Measurements from ENCODE around the gene ZEB1. TPM values are rescaled to one million over a fixed set of nuclear protein-coding genes. Genes with fewer than 3 reads are reported as not detected.

The ZEB1 gene
- total and polyA plus RNA-seq, 2 of the 8 experiments (the other 6 are each of a cell fraction or from before 2014, with no cell fraction given): 0.08 to 0.15 TPM

DNA sequence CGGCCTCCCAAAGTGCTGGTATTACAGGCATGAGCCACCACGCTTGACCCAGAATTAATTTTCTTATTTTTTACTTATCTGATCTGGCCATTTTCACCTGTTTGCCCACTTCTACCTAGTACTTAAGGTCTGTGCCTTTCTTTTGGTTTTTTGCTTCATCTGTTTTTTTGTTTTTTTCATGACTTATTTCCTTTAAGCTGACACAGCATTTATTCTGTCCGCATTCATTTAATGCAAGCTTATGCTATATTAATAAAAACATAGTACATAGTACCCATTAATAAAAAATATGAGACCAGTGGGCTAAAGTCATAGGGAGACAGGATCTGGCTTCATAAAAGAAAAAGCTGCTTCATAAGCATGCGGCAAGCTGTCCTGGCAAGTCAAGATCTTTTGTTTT lies 205.4 kb downstream of the ZEB1 start:
- H2BK12ac ChIP-seq (ENCODE audit: low read depth, low read length): no peak overlapping the region
- H3K79me2 ChIP-seq (ENCODE audit: control insufficient read depth in 1 of 2, insufficient read depth in 2 of 2, low read length in 2 of 2): no peaks in the 10 kb centered on the region
- no peak overlapping the region for H3K4ac ChIP-seq (replicated peaks; ENCODE audit: insufficient read length, low read depth, low read length)
- no peak overlapping the region for H4K91ac ChIP-seq (replicated peaks; ENCODE audit: insufficient read length, low read length)
- no peak for DNase-seq (ENCODE audit: low read depth in 1 of 2, low spot score in 2 of 2)
- no peak overlapping the region for H3K23ac ChIP-seq (ENCODE audit: insufficient read length)
- no peaks in the 10 kb centered on the region for H4K20me1 ChIP-seq (replicated peaks in 1 of 2; ENCODE audit: control insufficient read depth in 1 of 2, insufficient read depth in 2 of 2, low read length in 2 of 2)
- H3K23me2 ChIP-seq (ENCODE audit: low read depth, low read length): no peaks in the 10 kb centered on the region
- H2AFZ ChIP-seq (ENCODE audit: low read length): no peak overlapping the region
- no peak overlapping the region for H4K5ac ChIP-seq (ENCODE audit: insufficient read length, low read depth, low read length)
- H3K27me3 ChIP-seq (replicated peaks in 1 of 4; ENCODE audit: control insufficient read depth in 3 of 4, extremely low read depth in 1 of 4, insufficient read depth in 3 of 4, low read length in 3 of 4): peaks cover 0 to 1% (median 0%) of the 10 kb centered on the region in 4 experiments; a peak in 1 of 7 replicates
- TF ChIP-seq ZNF274 (IDR thresholded peaks at IDR 0.05; ENCODE audit: borderline replicate concordance, extremely low read depth, low read length): no peak
- TF ChIP-seq CBX5 (IDR thresholded peaks at IDR 0.05; ENCODE audit: low read depth, low read length): no peak
- TF ChIP-seq EP300 (IDR thresholded peaks at IDR 0.05; ENCODE audit: borderline replicate concordance in 1 of 2, low read depth in 2 of 2, low read length in 2 of 2): no peak
- peak; percentile 76; the same call in 1 of the 2 replicates for TF ChIP-seq MAFK (IDR thresholded peaks at IDR 0.05; ENCODE audit: low read depth, low read length)
- TF ChIP-seq SP4 (IDR thresholded peaks at IDR 0.05; ENCODE audit: low read length): no peak
- TF ChIP-seq SRF (IDR thresholded peaks at IDR 0.05; ENCODE audit: low read depth, low read length): no peak
- TF ChIP-seq CEBPB (IDR thresholded peaks at IDR 0.05; ENCODE audit: low read depth, low read length): no peak
- 0 out of 2 replicates have a peak overlapping the region, but pooled peaks have one; percentile 62 for H4K8ac ChIP-seq (ENCODE audit: extremely low read depth, insufficient read depth, low read length)
- no peak for FAIRE-seq
- no peak overlapping the region for H3K56ac ChIP-seq (replicated peaks; ENCODE audit: insufficient read length, low read depth, low read length)
- no peak overlapping the region for H3K4me3 ChIP-seq (ENCODE audit: extremely low read depth in 1 of 4, insufficient read depth in 2 of 4, low read depth in 3 of 4, low read length in 4 of 4)
- H3K14ac ChIP-seq (ENCODE audit: insufficient read length): no peak overlapping the region
- H3K9ac ChIP-seq (replicated peaks in 1 of 4; ENCODE audit: extremely low read depth in 1 of 4, low read depth in 3 of 4, low read length in 3 of 4): no peak overlapping the region
- no peak overlapping the region for H2BK5ac ChIP-seq (ENCODE audit: low read depth, low read length)
- H2BK15ac ChIP-seq (ENCODE audit: low read length): no peak overlapping the region
- H2BK20ac ChIP-seq (ENCODE audit: low read length): no peak overlapping the region
- no peak overlapping the region for H3K27ac ChIP-seq (ENCODE audit: low read depth, low read length)
- no peaks in the 10 kb centered on the region for H3K36me3 ChIP-seq (ENCODE audit: control insufficient read depth in 2 of 4, insufficient read depth in 4 of 4, low read length in 3 of 4)
- H2BK120ac ChIP-seq (replicated peaks; ENCODE audit: low read depth, low read length): no peak overlapping the region
- POLR2A ChIA-PET (ENCODE audit: partially characterized antibody): no interaction called here
- H3K9me3 ChIP-seq (ENCODE audit: insufficient read depth in 2 of 2, low read depth in 1 of 2, low read length in 1 of 2): no peaks in the 10 kb centered on the region
- no peak overlapping the region for H2AK5ac ChIP-seq (ENCODE audit: low read depth, low read length)
- H3K4me1 ChIP-seq (replicated peaks in 1 of 4; ENCODE audit: control insufficient read depth in 3 of 4, insufficient read depth in 4 of 4, low read length in 3 of 4): peaks cover 0 to 2% (median 0%) of the 10 kb centered on the region in 4 experiments; a peak in 1 of 7 replicates
- H3K4me2 ChIP-seq (ENCODE audit: insufficient read depth in 1 of 2, low read depth in 2 of 2, low read length in 2 of 2): no peak overlapping the region
- 93% methylated on average over 4 of the region's 4 CpGs; no CpG with 5 or more reads in 1 of the 2 experiments for WGBS, 2 experiments (ENCODE audit: extremely low coverage in 1 of 2, insufficient coverage in 1 of 2, insufficient read length in 1 of 2, insufficient replicate concordance in 2 of 2, low coverage in 1 of 2, low lambda C conversion rate in 2 of 2, missing lambda C conversion rate in 1 of 2)
- H3K79me1 ChIP-seq (ENCODE audit: low read depth, low read length): no peaks in the 10 kb centered on the region
- CTCF ChIA-PET (ENCODE audit: partially characterized antibody): interaction anchor here (1.8 kb wide), 1 partner anchor 56 kb away, joined by 5 read pairs; no protein-coding TSS in a partner anchor
- no peak overlapping the region for H3K18ac ChIP-seq (ENCODE audit: extremely low read depth, low read length)
